Activated naive CD4-positive, alpha-beta T cell treated with anti-CD3 and anti-CD28 coated beads, Interleukin-2, amount 10 ng/mL, durations not matched to agents 7 days and 5 days (primary cell): Measurements from ENCODE around the gene SAMD9L.

Experiments used
- CTCF ChIA-PET: fragments of 350-600 bp; sonication (Branson Sonifier 250); formaldehyde crosslinking; loops from one replicate; lab custom pipeline; 2021; ENCODE audit warnings: antibody characterized with exemption; lab: Charles Lee
- DNase-seq: peaks from one replicate; pipeline ENCODE4 v3.0.0-alpha.2; 2020
- H3K27ac Mint-ChIP-seq: one replicate; pipeline ENCODE4 v1.8.0; 2021; ENCODE audit warnings: mild to moderate bottlenecking, moderate library complexity, mixed read lengths
- H3K27me3 Mint-ChIP-seq: one replicate; pipeline ENCODE4 v1.8.0; 2021; ENCODE audit warnings: mild to moderate bottlenecking, mixed read lengths
- H3K36me3 Mint-ChIP-seq: one replicate; pipeline ENCODE4 v1.8.0; 2021; ENCODE audit warnings: mixed read lengths
- H3K4me1 Mint-ChIP-seq: one replicate; pipeline ENCODE4 v1.8.0; 2021; ENCODE audit warnings: mixed read lengths
- H3K4me3 Mint-ChIP-seq: one replicate; pipeline ENCODE4 v1.8.0; 2021; ENCODE audit warnings: mild to moderate bottlenecking, moderate library complexity, mixed read lengths
- H3K9me3 Mint-ChIP-seq: one replicate; pipeline ENCODE4 v1.8.0; 2021; ENCODE audit warnings: mixed read lengths

SAMD9L gene

DNA sequence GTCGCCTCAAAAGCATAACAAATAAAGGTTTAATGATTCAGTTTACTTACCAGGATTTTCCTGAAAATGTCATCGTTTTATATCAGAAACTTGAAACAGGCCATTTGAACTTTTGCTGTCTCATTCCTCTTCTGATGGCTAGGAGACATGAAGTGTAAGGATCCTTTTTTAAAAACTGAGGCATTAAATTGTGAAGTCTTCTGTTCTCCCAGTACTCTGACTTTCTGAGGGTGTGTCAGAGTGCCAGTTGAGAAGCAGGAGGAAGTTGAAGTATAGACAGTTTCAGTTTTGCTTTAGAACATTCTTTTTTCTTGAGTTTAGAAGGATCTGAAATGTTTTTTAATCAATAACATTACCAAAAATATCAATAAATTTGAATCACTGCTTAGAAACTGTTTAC, at the start of gene SAMD9L:
TSS of gene SAMD9L (minus strand) at position 242 of the 400 bp plus-strand sequence. CDS start 12,414 bp downstream, outside the sequence.
- H3K36me3 Mint-ChIP-seq = peaks cover 34% of the 10 kb centered on the region
- CTCF ChIA-PET = no interaction called here
- peak within 1 kb of the TSS; percentile 94 for H3K27ac Mint-ChIP-seq
- no peaks in the 10 kb centered on the region for H3K9me3 Mint-ChIP-seq
- peak within 1 kb of the TSS; percentile 95 for H3K4me3 Mint-ChIP-seq
- no peaks in the 10 kb centered on the region for H3K27me3 Mint-ChIP-seq
- no peak for DNase-seq
- peaks cover 37% of the 10 kb centered on the region for H3K4me1 Mint-ChIP-seq

DNA sequence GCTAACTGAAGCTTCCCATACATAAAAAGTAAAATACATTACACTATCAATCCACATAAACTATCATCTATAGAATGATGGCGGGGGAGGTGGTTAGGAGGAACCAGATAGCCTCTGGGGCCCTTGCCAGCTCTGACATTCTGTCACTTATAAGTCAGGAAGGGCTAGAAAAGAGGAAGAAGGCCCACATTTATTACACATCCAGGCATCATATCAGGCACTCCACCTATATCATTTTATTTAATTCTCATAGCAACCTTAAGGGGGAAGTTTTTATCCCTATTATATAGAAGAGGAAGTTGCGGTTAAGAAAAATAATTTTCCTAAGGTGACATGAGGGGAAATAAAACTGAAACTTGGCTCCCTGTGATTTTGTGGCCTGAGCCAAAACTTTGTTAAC, 48.2 kb upstream of the SAMD9L start:
- no peaks in the 10 kb centered on the region for H3K9me3 Mint-ChIP-seq
- no peak overlapping the region for H3K4me3 Mint-ChIP-seq
- no peaks in the 10 kb centered on the region for H3K4me1 Mint-ChIP-seq
- DNase-seq = no peak
- H3K36me3 Mint-ChIP-seq = no peaks in the 10 kb centered on the region
- no peak overlapping the region for H3K27ac Mint-ChIP-seq
- CTCF ChIA-PET = no interaction called here
- peaks cover 11% of the 10 kb centered on the region for H3K27me3 Mint-ChIP-seq

DNA sequence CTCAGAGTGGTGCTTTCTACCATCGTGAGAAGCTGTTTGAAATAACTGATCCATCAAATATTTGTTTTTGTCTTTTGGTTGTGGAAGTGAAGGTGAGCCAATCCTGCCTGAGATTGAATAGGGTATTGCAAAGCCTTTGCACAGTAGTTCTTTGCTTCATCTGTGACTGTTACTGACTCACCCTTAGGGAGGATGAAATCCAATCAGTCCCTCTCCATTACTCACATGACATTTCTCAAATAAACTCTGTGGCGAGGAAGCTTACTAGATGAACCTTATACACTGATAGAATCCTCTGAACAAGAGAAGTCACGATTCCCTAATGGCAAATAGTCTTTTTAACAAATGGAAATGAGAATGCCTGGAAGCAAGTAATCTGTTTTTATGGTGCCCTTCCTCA, 46.2 kb upstream of the SAMD9L start:
- Mint-ChIP-seq H3K27me3 (peaks cover 19% of the 10 kb centered on the region), H3K4me3 (no peak overlapping the region), H3K4me1 (no peaks in the 10 kb centered on the region), H3K9me3 (no peaks in the 10 kb centered on the region), H3K36me3 (no peaks in the 10 kb centered on the region), H3K27ac (no peak overlapping the region)
- no peak for DNase-seq
- CTCF ChIA-PET = interaction anchor here (1.8 kb wide), 1 partner anchor 35 kb away, joined by 3 read pairs; no protein-coding TSS in a partner anchor

DNA sequence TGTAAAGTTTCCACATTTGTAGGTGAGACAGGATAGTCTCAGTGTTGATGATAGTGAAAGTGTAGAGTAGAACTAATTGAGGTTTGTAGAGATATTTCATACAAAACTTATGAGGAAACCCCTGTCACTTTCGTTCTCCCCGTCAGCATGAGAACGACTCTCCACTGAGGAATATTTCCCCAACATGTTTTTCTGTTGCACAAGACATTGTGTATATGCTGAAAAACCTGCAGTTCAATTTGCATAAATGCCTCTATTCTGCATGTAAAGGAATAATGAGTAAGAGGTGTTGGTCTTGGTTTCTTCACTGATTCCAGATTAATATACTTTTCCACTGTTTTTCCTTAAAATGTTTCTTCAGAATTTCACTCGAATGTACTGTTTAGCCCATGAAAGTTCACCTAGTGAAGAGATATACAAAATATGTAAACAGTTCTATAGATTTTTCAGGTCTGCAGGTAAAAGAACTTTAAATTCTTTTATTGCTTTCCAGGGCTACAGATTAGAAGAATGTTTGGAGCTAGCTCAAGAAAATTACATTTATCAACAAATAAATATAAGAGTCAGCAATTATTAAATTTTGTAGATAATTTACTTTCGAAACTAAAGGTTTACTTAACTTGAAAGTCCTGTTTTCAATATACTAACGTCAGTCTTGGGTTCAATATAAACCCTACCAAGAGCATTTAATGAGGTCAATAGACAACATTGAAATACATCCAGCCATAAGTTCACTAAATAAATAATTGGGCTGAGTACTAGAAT, 40.9 kb upstream of the SAMD9L start:
- no peak for DNase-seq
- no peaks in the 10 kb centered on the region for H3K9me3 Mint-ChIP-seq
- H3K4me1 Mint-ChIP-seq = no peaks in the 10 kb centered on the region
- H3K36me3 Mint-ChIP-seq = no peaks in the 10 kb centered on the region
- CTCF ChIA-PET = no interaction called here
- no peak overlapping the region for H3K4me3 Mint-ChIP-seq
- no peak overlapping the region for H3K27ac Mint-ChIP-seq
- peaks cover 27% of the 10 kb centered on the region for H3K27me3 Mint-ChIP-seq

GRCh38 chr7:93185303-93186027, 37.3 kb upstream of the SAMD9L start:
- no peak for DNase-seq
- CTCF ChIA-PET = no interaction called here
- Mint-ChIP-seq H3K4me1 (no peaks in the 10 kb centered on the region), H3K27me3 (peaks cover 20% of the 10 kb centered on the region), H3K4me3 (no peak overlapping the region), H3K36me3 (no peaks in the 10 kb centered on the region), H3K27ac (no peak overlapping the region), H3K9me3 (no peaks in the 10 kb centered on the region)

DNA sequence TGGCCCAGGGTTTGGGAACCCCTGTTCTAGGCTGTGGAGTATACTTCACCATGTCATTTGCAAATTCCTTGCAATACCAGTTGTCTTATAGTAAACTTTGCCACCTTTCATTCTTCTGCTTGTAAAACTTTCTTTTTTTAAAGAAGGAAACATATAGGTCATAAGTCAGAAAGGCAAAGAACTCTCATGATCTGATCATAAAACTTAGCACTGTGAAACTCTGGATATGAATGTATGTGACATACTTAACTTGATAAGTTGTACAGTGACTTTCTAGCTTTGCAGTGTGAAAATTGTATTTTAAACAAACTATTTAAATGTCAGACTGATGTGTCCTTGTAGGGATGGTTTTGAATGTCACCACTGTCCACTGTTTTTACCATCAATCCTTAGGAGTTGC, 31.0 kb upstream of the SAMD9L start:
- CTCF ChIA-PET = interaction anchor here (1.1 to 1.2 kb wide), 2 partner anchors 53 to 94 kb away, joined by 3 read pairs; partner anchors contain the start of gene VPS50
- Mint-ChIP-seq H3K9me3 (no peaks in the 10 kb centered on the region), H3K27ac (no peak overlapping the region), H3K36me3 (no peaks in the 10 kb centered on the region), H3K4me1 (no peaks in the 10 kb centered on the region), H3K4me3 (no peak overlapping the region), H3K27me3 (peaks cover 25% of the 10 kb centered on the region)
- DNase-seq = no peak

DNA sequence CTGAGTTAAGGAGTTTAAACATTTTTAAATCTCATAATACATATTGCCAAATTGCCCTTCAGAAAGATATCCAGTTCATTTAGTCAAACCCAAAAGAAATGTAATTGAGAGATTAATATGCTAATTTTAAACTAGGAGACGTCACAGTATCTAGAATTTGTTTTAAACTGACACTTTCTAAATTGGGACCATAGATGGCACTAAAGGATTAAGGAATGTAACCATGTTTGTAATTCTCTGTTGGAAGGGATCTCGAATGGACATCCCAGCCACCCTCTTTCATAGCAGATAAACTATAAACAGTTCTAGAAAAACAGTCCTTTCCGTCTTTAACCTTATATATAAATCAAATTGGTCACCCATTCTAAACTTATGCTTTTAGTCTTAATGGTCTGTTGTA, 30.0 kb upstream of the SAMD9L start:
- H3K27ac Mint-ChIP-seq = no peak overlapping the region
- H3K4me1 Mint-ChIP-seq = no peaks in the 10 kb centered on the region
- H3K9me3 Mint-ChIP-seq = peaks cover 2% of the 10 kb centered on the region
- peaks cover 30% of the 10 kb centered on the region for H3K27me3 Mint-ChIP-seq
- no peaks in the 10 kb centered on the region for H3K36me3 Mint-ChIP-seq
- CTCF ChIA-PET = interaction anchor here (1.1 kb wide), 1 partner anchor 54 kb away, joined by 3 read pairs; the partner anchor contains the start of gene VPS50
- no peak overlapping the region for H3K4me3 Mint-ChIP-seq
- no peak for DNase-seq

GRCh38 chr7:93176992-93177580, 28.9 kb upstream of the SAMD9L start:
- no peak overlapping the region for H3K27ac Mint-ChIP-seq
- CTCF ChIA-PET = no interaction called here
- H3K9me3 Mint-ChIP-seq = peaks cover 10% of the 10 kb centered on the region
- DNase-seq = no peak
- no peaks in the 10 kb centered on the region for H3K4me1 Mint-ChIP-seq
- no peak overlapping the region for H3K4me3 Mint-ChIP-seq
- H3K36me3 Mint-ChIP-seq = no peaks in the 10 kb centered on the region
- peaks cover 30% of the 10 kb centered on the region for H3K27me3 Mint-ChIP-seq

DNA sequence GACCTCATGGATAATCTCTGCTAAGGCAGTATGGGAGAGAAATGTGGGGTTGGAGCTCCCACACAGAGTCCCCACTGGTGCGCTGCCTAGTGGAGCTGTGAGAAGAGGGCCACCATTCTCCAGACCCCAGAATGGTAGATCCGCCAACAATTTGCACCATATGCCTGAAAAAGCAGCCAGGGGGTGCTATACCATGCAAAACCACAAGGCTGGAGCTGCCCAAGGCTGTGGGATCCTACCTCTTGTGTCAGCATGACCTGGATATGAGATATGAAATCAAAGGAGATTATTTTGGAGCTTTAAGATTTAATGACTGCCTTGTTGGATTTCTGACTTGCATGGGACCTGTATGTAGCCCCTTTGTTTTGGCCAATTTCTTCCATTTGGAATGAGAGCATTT, 27.0 kb upstream of the SAMD9L start:
- H3K27ac Mint-ChIP-seq = no peak overlapping the region
- DNase-seq = no peak
- H3K9me3 Mint-ChIP-seq = peaks cover 25% of the 10 kb centered on the region
- H3K4me1 Mint-ChIP-seq = no peaks in the 10 kb centered on the region
- H3K4me3 Mint-ChIP-seq = no peak overlapping the region
- H3K36me3 Mint-ChIP-seq = no peaks in the 10 kb centered on the region
- CTCF ChIA-PET = interaction anchor here (0.9 kb wide), 1 partner anchor 53 kb away, joined by 4 read pairs; no protein-coding TSS in a partner anchor
- peaks cover 28% of the 10 kb centered on the region for H3K27me3 Mint-ChIP-seq

DNA sequence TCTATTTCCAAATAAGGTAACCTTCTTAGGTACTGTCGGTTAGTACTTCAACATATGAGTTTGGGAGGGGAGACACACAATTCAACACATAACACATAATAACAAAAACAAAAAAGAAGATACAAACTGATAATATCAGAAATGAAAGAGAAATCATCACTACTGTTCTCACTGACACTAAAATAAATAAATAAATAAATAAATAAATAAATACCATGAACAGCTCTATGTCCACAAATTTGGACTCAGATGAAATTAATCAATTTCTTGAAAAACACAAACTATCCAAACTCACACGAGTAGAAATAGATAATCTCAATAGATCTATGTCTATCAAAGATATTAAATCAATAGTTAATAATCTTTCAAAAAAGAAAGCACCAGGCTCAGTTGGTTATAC, 24.5 kb upstream of the SAMD9L start:
- CTCF ChIA-PET = interaction anchor here (1.2 kb wide), 1 partner anchor 16 kb away, joined by 3 read pairs; no protein-coding TSS in a partner anchor
- H3K4me1 Mint-ChIP-seq = no peaks in the 10 kb centered on the region

DNA sequence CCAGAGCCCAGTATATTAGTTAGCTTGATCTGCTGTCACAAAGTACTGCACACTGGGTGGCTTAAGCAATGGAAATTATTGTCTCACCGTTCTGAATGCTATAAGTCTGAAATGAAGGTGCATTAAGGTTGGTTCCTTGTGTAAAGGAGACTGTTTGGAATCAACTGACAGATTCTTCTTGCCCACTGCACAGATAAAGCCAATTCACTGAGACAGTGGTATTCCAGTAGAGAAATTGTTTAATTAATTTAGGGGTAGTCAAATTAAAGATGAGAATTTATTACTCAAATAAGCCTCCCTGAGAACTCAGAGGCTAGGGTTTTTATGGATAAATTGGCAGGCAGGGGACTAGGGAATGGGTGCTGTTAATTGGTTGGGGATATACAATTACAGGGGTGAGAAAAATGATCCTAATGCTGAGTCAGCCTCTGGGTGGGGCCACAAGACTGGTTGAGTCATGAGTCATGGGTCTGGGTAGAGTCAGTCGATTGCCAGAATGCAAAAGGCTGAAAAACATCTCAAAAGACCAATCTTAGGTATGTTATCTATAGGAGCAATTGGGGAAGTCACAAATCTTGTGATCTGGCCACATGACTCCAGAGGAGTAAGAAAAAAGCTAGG, 23.5 kb upstream of the SAMD9L start:
- Mint-ChIP-seq H3K4me3 (no peak overlapping the region), H3K36me3 (no peaks in the 10 kb centered on the region), H3K4me1 (no peaks in the 10 kb centered on the region), H3K27me3 (peaks cover 23% of the 10 kb centered on the region), H3K9me3 (peaks cover 30% of the 10 kb centered on the region), H3K27ac (no peak overlapping the region)
- CTCF ChIA-PET = no interaction called here
- DNase-seq = no peak

More for the DNA sequence above, 24.5 kb upstream of the SAMD9L start:
- no peak for DNase-seq
- Mint-ChIP-seq H3K9me3 (peaks cover 27% of the 10 kb centered on the region), H3K4me3 (no peak overlapping the region), H3K36me3 (no peaks in the 10 kb centered on the region), H3K27me3 (peaks cover 31% of the 10 kb centered on the region), H3K27ac (no peak overlapping the region)

GRCh38 chr7:93165447-93165846, 17.3 kb upstream of the SAMD9L start:
- Mint-ChIP-seq H3K27ac (no peak overlapping the region), H3K4me3 (no peak overlapping the region), H3K9me3 (peaks cover 19% of the 10 kb centered on the region), H3K36me3 (no peaks in the 10 kb centered on the region), H3K27me3 (peaks cover 4% of the 10 kb centered on the region), H3K4me1 (peaks cover 5% of the 10 kb centered on the region)
- DNase-seq = no peak
- CTCF ChIA-PET = no interaction called here

GRCh38 chr7:93164766-93165165, 16.6 kb upstream of the SAMD9L start:
- DNase-seq = no peak
- Mint-ChIP-seq H3K27ac (no peak overlapping the region), H3K4me3 (no peak overlapping the region), H3K36me3 (no peaks in the 10 kb centered on the region), H3K4me1 (peaks cover 5% of the 10 kb centered on the region), H3K27me3 (peaks cover 3% of the 10 kb centered on the region), H3K9me3 (peaks cover 19% of the 10 kb centered on the region)
- CTCF ChIA-PET = no interaction called here

GRCh38 chr7:93161181-93161762, 13.1 kb upstream of the SAMD9L start:
- H3K27ac Mint-ChIP-seq = no peak overlapping the region
- peaks cover 13% of the 10 kb centered on the region for H3K9me3 Mint-ChIP-seq
- CTCF ChIA-PET = no interaction called here

More at GRCh38 chr7:93161181-93161762, 13.1 kb upstream of the SAMD9L start:
- Mint-ChIP-seq H3K27me3 (no peaks in the 10 kb centered on the region), H3K4me1 (peaks cover 7% of the 10 kb centered on the region), H3K4me3 (no peak overlapping the region), H3K36me3 (no peaks in the 10 kb centered on the region)
- no peak for DNase-seq
